Suppressor macrophage treated with lipopolysaccharide for 1 hour (primary cell): ENCODE measurements around the gene CCDC172.
"Not testable (repeated sequence)": the region's sequence is repeated elsewhere in the genome, so short reads cannot be mapped to it uniquely, and the experiment has no call there.

Experiments used
- DNase-seq, 3 donors: peaks; one replicate each; pipeline ENCODE4 v3.0.0-alpha.2; 2020 to 2022

CCDC172 gene

DNA sequence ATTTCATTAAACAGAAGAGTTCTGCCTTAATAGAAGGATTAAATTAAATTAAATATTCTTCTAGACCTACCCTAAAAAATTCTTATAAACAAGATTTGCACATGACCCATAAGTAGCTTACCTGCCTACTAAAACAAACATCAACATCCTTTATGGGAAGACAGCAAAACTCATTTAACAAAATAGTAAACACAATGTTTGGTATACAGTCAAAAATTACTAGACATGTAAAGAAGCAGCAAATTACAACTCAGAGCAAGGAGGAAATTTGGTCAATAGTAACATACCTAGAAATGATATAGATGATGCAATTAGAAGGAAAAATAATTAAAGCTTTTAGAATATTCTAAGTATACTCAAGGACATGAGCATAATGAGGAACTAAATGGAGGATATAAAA, 27.9 kb downstream of the CCDC172 start:
- DNase-seq: no peak

- no peak for DNase-seq
These were observed 29.6 kb downstream of the CCDC172 start for GRCh38 chr10:116353817-116354216.

DNA sequence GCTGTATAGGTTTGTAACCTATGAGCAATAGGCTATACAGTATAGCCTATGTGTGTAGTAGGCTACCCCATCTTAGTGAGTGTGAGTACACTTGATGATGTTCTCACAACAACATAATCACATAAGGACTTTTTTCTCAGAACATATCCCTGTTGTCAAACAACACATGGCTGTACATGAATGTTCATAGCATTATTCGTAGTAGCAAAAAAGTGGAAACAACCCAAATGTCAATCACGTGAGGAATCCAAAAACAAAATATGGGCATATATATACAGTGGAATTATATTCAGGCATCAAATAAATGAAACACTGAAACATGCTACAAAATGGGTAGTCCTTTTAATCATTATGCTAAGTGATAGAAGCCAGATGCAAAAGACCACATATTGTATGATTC, 31.1 kb downstream of the CCDC172 start:
- no peak for DNase-seq

DNA sequence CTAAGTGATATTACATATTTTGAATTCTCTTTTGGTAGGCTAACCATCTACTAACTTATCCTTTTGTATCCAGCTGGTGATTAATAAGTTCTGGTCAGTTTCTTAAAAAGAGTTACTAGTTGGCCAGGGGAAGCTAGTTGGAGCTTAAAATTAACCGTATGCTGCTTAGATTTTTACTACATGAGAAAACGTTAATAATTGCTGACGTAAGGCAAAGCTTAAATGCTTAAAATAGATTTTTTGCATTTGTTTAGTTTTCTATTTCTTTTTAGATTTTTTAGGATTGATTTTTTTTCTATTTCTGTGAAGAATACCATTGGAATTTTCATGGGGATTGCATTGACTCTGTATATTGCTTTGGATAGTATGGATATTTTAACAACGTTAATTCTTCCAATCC, 32.6 kb downstream of the CCDC172 start:
- DNase-seq: no peak

DNA sequence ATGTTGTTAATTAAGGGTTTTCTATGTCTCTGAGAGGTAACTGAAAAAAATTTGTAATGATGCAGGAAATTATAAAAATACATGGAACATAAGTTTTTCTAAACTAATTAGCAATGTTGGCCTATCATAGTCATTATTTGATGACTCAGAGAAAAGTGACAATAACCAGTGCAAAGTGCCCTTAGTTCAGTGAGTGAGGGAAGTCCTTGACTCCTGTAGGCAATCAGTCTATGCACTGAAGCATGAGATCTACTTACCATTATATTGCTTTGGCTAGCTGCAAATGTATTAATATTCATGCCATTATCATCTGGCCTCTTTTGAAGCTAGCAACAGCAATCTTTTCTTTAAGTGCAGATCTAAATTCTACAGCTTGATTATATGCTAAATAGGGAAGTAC, 40.6 kb downstream of the CCDC172 start:
- DNase-seq: no peak

DNA sequence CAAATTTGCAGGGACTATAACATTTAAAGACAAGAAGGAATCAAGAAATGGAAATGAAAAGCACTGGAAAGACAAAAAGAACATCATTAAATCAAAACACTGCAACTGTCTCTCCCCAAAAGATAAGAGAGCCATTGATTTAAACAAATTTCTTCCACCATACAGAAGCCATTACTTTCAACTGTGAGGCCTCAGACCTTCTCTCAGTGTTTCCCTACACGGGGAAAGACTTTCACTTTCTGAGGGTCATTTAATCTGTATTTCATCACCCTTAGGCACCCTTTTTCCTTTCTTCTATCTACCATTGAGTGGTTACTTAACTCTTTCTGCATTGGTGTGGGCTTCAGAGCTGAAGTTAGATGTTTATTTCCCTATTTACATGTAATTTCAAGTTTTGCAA, 47.5 kb downstream of the CCDC172 start:
- DNase-seq: no peak

DNA sequence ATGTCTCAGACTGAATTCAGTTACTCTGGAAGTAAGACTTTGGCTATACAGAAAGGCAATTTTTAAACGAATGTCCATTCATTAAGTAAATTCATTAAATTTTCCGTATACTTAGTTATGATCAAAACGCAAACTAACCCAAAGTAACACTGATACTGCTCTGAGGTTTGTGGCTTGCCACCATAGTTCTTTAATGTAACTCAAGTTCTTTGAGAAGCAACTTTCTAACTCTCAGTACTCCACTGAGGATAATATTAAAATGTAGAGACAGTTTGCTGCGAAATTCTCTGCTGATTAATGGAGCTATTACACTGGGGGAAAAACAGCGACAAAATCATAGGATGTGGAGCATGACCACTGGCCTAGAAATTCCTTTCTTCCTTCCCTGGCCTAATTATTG, 58.0 kb downstream of the CCDC172 start:
- no peak for DNase-seq

DNA sequence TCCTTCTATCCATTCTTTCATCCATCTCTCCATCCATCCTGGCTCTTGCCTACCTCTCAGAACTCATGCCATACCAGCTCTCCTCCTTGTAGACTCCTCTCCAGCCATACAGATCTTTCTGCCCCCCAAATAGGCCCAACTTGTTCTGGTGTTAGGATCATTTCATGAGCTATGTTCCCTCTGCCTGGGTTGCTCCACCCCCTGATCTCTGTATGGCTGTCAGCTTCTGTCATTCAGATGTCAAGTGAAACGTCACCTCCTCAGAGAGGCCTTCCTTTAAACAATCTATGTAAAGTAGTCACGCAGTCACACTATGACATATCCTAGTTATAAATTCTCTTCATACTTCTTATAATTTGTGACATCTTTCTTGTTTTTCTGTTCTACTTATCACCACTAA, 61.1 kb downstream of the CCDC172 start:
- no peak for DNase-seq

DNA sequence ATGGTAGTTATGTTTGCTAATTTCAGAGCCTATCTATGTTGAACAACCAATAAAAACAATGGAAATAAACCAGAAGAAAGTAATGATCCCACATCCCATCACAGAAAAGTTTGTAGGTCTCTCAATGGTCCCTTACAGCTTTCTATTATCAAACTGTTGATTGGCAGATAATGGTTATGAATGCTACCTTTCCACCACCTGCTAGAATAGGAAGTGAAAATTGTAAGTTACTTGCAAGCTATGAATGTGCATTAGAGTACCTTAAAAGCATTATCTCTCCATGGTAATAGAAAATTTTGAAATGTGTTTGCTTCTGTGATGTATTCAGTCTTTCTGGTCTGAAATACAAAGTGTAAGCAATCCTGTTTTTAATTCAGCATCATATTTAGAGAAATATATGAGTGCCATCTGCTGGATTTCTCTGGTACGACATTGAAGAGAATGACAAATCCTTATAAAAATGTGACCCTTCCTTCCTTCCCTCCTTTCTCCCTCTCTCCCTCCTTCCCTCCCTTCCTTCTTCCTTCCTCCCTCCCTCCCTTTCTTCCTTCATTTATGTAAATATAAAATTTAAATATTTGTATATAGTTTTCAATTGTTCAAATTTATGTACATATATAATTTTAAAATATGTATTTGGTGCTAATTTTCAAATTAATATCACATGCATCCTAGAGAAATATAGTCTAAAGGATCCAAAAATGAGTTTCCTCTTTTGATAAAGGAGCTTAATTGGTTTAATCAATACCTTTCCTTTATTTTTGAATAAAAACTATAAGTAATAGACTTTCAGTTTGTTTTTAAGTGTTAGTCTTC, 62.0 kb downstream of the CCDC172 start:
- DNase-seq: peak; percentile 20 to 36 (median 30)

GRCh38 chr10:116393246-116393831, 69.1 kb downstream of the CCDC172 start:
- not testable (repeated sequence) for DNase-seq

DNA sequence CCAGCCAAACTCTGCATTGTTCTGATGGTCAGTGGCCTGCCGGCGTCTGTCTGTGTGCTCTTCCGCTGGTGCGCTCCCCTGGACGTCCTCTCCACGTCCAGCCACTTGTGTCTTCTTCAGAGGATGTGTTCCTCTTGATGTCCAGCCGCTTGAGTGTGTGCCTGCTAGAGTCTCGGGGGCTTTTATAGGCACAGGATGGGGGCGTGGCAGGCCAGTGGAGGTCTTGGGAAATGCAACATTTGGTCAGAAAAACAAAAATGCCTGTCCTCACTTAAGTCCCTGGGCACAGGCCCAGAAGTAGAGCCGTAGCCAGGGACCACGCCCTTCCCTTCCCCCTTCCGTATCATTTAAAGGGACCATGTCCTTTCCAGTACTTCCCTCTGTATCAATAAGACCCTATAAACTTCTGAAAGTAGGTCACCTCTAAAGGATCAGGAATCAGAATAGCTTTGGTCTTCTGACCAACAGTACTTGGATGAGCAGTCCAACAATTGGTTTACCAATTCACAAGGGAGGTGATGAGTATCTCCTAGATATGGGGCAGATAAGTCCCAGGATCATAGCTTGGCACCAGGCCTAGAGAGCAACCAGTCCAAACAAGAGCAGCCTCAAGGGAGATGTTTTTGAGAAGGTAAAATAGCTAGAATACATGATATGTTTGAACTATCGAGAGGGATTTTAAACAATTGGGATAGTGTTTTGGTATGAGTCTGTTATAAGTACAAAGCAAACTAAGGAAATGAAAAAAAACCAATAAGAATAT, 71.2 kb downstream of the CCDC172 start:
- no peak for DNase-seq

DNA sequence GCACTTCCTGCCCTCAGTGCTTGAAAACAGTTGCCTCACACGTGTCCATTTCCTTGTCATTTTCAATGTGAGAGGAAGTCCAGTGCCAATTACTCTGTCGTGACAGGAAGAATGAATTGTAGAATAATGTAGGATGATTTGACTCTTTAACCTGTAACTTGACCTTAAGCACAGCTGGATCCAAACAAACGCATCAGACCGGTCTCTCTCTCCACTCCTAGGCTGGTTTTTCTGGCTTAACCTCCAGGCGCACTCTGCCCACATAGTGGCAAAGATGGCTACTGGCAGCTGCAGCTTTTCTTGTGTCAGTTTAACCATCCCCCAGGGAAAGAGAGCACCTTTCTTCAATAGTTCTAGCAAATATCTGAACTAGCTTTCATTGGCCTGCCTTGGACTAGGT, 74.0 kb downstream of the CCDC172 start:
- no peak for DNase-seq

GRCh38 chr10:116402858-116403257, 78.6 kb downstream of the CCDC172 start:
- no peak for DNase-seq

- DNase-seq: no peak
These were observed 79.5 kb downstream of the CCDC172 start for GRCh38 chr10:116403740-116404250.

- DNase-seq: peak; percentile 40 to 49 (median 41)
These were observed 84.5 kb downstream of the CCDC172 start for GRCh38 chr10:116408719-116409118.

- DNase-seq: no peak
These were observed 86.1 kb downstream of the CCDC172 start for GRCh38 chr10:116410351-116410750.

DNA sequence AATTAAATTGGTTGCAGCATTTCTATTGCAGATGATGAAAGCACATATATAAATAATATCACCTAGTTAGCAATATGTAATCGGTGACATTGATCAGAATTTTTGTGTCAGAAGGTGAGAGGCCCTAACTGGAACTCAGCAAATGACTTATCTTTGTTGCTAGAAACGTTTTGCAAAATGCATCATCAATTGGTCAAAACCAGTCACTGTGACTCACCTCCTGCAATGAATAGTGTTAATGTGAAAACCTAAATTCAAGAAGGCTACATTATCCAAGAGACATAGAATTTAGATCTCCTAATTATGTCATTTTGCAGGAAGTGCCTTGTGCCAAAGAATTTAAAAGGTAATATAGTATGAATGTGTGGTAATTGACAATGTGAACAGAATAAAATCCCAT, 93.6 kb downstream of the CCDC172 start:
- peak in 1 of 3 donors; percentile 17 for DNase-seq

- peak; percentile 53 to 61 (median 59) for DNase-seq
These were observed 94.1 kb downstream of the CCDC172 start for GRCh38 chr10:116418389-116418788.

DNA sequence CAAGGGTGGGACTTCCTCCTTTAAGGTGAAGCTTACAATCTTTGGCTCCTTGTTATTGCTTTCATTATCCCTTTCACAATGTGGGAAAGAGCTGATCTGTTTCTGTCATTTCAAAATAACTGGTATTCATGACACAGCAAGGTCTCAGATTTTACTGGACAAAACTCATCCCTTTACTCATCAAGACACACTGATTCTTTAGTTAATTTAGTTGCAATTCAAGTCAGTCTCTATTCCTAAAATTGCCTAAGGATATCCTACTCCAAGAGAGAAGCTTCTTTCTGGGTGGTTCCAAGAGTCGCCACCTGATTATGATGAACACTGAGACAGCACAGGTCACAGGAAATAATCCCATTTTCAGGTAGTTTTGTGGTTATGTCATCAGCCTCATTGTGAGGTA, 97.6 kb downstream of the CCDC172 start:
- DNase-seq: peak in 1 of 3 donors; percentile 4

GRCh38 chr10:116427671-116428070, 103.4 kb downstream of the CCDC172 start, which contains the start of gene PNLIPRP3:
PNLIPRP3 (plus strand) TSS chr10:116427847; CDS start chr10:116428013, 166 bp downstream.
- DNase-seq: no peak

GRCh38 chr10:116429288-116429977, 105.2 kb downstream of the CCDC172 start:
- no peak for DNase-seq
